Bronchus fibroblast of lung (primary cell): ENCODE measurements around the gene FLCN. TPM values are rescaled to one million over a fixed set of nuclear protein-coding genes. Genes with fewer than 3 reads are reported as not detected.

ENCODE experiments used
- total RNA-seq: library from RNA; depleted of rRNA; stranded (reverse); fragments of >200 nt; gene quantifications from 2 replicates; pipeline ENCODE4 v1.2.3, GENCODE V29; 2015

The FLCN gene, protein sequence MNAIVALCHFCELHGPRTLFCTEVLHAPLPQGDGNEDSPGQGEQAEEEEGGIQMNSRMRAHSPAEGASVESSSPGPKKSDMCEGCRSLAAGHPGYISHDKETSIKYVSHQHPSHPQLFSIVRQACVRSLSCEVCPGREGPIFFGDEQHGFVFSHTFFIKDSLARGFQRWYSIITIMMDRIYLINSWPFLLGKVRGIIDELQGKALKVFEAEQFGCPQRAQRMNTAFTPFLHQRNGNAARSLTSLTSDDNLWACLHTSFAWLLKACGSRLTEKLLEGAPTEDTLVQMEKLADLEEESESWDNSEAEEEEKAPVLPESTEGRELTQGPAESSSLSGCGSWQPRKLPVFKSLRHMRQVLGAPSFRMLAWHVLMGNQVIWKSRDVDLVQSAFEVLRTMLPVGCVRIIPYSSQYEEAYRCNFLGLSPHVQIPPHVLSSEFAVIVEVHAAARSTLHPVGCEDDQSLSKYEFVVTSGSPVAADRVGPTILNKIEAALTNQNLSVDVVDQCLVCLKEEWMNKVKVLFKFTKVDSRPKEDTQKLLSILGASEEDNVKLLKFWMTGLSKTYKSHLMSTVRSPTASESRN
- total RNA-seq: 13.3 and 14.0 TPM in 2 replicates

DNA sequence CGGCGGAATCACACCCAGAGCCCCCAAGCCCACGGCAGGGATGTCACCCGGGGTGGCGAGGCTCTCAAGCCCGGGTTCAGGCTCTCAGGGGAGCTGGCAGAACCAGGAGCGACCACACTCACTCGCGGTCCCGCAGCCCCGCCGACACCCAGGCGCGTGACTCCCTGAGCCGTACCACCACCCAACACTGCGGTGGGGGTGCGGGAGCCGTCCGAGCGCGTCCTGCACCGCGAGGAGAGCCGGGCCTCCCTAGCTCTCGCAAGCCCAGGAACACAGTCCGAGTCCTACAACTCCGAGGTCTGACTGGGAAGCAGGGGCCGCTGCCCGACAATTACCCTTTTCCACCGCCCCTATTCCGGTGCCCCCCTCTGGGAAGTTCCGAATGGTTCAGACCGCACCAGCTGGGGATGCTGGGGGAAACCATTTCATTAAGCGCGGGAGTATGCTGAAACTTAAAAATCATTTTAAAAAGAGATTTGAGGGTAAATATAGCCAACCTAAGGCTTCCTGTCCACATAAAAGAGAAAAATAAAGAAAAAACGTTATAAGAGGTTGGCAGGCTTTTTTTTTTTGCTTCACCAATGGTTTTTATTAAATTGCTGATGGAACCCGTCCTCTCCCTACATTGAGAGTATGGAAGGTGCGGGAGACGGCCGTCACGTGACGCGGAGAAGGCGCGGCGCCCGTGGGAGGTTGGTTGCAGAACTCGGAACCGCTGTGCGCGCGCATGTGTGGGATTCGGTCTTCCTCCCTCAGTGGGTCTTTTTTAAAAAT lies at the start of gene FLCN:
Gene FLCN, minus strand, starts transcription at position 143 of the 774 bp plus-strand sequence. CDS start 9,031 bp downstream, outside the sequence.

DNA sequence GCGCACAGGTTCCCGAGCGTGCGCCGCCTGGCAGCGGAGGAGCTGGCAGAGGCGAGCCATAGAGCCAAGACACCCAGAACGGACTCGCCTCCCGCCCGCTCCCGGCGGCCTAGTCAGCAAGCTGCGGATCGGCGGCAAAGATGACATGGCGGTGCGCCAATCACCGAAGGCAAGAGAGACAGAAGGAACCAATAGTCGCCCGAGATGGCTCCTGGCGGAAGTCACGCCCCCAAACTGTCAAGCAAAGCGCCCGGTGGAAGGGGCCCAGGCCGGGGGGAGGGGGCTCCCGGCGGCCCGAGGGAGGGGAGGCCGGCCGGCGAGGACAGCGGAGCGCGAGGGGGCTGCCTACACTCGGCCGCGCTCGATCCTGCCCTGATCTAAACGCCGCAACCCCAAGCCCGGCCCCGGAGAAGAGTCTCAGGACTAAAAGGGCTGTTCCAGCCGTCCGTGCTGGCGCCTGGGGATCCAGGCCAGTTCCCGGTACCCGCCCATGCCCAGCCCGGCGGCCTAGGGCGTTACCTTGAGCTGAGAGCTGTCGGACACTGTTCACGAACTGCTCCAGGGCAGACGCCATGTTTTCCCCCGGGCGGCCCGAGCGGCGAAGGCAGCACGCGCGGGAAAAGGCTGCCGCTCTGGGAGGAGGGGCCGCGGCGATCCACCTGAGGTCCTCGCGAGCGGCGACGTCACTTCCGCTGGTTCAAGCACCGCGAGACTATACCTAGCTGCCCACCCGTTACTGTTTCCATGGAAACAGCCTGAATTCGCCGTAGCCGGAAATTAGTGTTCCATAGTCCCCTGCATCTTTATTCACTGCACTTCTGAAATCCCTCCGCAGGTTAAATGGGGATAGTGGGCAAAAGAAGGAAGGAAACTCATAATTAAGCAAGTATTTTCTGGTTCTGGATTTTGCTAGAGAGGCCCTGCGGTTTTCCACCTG lies 43.9 kb upstream of the FLCN start, which contains the start of gene COPS3:
Gene COPS3, minus strand, starts transcription at position 634 of the 937 bp plus-strand sequence. Its CDS starts 60 bp downstream, at position 574.

DNA sequence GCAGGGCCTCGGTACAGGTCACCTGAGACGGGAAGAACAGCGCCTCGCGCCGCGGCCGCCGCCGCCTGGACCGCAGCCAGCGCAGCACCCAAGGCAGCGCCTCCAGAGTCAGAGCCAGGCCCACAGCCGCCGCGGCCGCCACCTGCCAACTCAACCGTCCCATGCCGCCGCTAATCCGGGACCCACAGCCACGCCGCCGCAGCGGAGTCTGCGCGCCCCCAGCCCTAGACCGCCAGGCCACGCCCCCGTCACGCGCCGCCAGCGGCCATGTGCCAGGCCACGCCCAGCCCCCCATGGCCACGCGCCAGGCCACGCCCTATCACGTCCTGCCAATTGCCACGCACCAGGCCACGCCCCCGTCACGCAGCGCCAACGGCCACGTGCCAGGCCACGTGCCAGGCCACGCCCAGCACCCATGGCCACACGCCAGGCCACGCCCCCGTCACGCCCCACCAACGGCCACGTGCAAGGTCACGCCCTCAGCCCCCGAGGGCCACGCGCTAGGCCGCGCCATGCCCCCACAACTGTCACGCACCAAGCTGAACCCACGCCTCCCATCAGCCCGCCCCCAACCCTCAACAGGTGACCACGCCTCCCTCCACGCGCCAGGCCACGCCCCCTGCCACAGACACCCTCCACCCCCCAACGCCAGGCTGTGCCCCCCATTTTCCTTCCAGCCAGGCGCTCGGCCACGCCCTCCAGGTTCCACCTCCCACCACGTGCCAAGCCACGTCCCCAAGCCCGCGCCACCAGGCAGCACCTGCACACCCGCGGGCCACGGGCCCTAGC lies 30.6 kb downstream of the FLCN start, which contains the start of gene PLD6:
Gene PLD6, minus strand, starts transcription at position 210 of the 789 bp plus-strand sequence. Its CDS starts 47 bp downstream, at position 163.

Other genes with a start within 250 kb of the FLCN start
- gene MPRIP, start 194.7 kb downstream of the FLCN start, total RNA-seq: 110 and 120 TPM in 2 replicates
- gene PLD6, start 30.8 kb downstream of the FLCN start, total RNA-seq: 0.84 and 1.6 TPM in 2 replicates
- gene COPS3, start 44.1 kb upstream of the FLCN start, total RNA-seq: 118 and 122 TPM in 2 replicates
- 1.2 and 2.5 TPM in 2 replicates for gene NT5M, start 66.2 kb upstream of the FLCN start, total RNA-seq
- 9.5 and 14.8 TPM in 2 replicates for gene MED9, start 239.8 kb upstream of the FLCN start, total RNA-seq